Measurements from ENCODE around the gene LCN10.

Gene LCN10

DNA sequence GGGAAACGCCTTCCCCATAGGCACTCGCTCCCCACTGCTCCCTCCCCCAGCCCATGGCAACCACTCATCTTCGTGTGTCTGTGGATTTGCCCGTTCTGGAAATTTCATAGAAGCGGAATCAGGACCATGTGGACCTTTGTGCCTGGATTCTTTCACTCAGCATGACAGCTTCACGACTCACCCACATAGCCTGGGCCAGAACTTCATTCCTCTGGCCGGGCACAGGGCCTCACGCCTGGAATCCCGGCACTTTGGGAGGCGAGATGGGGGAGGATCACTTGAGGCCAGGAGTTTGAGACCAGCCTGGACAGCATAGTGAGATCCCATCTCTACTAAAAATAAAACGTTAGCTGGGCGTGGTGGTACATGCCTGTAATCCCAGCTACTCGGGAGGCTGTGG, 42.4 kb downstream of the LCN10 start:
- no peak for DNase-seq (ENCODE audit: low spot score)

DNA sequence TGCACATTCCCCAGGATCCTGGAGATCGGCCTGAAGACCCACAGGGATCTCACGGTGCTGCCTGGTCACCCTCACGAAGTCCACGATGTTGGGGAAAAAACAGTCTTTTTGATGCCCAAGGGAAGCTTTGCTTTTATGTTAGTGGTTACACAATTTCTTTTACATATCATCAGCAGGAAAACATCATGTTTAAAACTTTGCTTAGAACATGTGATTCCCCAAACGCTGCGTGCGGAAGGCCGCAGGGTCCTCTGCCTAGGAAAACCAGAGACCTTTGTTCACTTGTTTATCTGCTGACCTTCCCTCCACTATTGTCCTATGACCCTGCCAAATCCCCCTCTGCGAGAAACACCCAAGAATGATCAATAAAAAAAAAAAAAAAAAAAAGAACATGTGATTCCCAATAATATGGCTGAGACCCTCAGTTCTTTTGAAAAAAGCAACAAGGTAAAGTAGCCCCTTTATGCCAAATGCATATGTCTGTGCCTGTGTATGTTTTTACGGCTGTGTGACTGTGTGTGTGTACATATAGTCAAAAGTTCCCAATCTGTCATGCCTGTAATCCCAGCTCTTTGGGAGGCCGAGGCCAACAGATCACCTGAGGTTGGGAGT, 44.0 kb downstream of the LCN10 start:
- DNase-seq (ENCODE audit: low spot score), result no peak

DNA sequence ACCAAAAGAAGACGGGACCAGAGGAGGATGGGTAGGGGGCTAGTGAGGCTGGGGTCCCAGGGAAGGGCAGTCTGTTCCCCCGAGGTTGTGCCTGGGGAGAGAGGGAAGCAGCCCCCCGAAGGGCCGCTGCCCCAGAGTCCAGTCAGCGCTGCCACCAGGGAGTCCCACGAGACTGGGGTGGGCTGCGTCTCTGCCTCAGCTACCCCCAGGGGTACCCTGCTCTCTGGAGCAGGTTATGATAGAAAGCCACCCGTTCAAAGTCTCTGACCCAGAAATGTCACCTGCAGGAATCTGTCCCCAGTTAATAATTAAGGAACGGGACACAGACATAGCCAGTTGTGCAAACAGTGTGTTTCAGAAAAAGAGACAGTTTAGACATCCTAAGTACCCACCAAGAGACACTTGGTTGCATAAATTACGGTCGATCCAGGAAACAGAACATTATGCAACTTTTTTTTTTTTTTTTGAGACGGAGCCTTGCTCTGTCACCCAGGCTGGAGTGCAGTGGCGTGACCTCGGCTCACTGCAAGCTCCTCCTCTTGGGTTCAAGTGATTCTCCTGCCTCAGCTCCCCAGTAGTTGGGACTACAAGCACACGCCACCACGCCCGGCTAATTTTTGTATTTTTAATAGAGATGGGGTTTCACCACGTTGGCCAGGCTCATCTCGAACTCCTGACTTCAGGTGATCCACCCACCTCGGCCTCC, 44.8 kb downstream of the LCN10 start:
- no peak for DNase-seq (ENCODE audit: low spot score)

DNA sequence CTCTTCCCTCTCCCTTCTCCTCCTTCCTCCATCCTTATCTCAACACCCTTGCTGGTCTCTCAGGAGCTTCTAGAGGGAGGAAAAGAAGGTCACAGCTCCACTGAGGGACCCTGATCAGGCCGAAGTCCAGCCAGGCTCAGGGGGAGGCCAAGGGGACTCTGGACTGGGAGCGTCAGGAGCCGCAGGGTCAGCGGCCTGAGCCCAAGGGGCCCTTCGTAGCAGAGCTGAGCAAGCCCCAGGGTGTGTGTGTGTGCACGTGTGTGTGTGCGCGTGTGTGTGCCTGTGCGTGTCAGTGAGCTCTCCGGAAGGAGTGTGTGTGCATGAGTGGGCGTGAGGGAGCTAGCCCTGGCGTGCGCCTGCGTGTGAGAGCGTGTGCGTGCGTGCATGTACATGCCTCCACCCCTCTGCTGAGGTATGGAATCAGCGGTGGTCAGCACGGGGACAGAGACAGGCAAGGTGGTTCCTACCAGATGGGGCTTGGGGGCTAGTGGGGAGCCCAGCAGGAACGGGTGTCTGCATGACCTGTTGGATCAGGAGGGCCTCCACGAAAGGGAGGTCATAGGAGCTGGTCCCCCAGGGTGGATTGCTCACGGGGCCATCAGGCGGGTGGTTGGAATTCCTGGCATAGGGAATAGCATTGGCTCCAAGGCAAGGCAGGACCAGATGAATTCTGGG, 45.5 kb downstream of the LCN10 start:
- no peak for DNase-seq (ENCODE audit: low spot score)

DNA sequence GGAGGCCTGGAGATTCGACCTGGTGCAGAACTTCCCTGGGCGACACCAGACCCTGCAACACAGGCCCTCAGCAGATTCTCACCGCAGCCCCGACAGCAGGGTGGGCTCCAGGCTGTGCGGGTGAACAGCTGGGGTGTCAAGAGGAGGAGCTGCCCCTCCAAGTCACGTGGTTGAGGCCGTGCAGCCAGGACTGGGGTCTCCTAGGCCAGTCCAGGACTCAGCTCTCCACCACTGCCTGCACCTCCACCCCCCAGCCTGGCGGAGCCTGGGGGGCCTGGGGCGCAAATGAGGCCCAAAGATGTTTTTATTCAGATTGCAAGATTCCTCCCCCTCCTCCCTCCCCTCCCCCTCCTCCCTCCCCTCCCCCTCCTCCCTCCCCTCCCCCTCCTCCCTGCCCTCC, 46.2 kb downstream of the LCN10 start:
- no peak for DNase-seq (ENCODE audit: low spot score)

DNA sequence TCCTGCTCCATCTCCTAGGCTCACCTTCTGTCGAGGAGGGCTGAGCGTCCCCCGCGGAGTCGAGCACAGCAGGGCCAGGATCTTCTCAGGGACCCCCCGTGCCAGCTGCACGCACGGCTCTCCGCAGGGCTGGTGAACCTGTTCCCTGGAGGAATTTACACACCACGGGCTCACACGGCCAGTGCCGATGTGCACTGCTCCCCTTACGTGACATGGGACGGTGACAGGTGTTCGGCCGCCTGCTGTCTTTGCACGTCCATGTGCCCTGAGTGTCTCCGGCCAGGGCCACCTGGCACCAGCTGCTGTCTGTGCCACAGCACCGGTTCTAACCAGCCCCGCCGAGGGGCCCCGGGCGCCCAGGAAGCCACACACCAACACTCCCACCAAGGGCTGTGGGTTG, 46.8 kb downstream of the LCN10 start:
- DNase-seq (ENCODE audit: low spot score), result no peak

DNA sequence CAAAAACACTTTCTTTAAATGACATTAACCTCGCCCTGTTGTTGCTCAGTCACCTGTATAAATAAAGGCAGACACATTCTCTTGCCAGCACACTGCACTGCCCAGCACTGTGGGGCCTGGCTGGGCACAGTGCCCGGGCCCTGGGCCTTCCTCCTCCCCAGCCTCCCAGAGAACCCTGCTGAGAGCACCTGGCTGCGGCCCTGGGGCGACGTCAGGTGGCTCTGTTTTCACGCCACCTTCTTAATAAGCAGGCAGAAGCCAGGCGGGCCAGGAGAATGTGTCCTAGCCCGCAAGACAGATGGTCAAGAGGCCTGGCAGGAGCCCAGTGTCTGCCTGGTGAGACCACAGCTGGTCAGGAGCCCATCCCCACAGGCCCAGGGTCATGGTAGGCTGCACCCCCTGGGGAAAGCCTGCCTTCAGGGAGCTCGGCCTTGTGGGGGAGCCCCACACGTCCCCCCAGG, 47.3 kb downstream of the LCN10 start:
- DNase-seq (ENCODE audit: low spot score), result no peak

DNA sequence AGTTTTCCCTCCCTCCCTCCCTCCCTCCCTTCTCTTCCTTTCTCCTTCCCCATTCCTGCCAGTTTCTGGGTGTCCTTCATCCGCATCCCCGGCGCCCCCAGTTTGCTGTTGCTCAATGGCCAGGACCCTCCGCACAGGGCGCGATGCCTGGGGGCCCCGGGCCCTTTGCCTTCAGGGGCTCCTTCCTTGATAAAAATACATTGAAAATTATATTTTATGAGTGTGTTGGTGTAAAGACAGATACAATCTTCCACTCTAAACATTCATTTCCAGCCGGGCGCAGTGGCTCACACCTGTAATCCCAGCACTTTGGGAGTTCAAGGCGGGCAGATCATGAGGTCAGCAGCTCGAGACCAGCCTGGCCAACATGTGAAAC, 47.9 kb downstream of the LCN10 start:
- no peak for DNase-seq (ENCODE audit: low spot score)

DNA sequence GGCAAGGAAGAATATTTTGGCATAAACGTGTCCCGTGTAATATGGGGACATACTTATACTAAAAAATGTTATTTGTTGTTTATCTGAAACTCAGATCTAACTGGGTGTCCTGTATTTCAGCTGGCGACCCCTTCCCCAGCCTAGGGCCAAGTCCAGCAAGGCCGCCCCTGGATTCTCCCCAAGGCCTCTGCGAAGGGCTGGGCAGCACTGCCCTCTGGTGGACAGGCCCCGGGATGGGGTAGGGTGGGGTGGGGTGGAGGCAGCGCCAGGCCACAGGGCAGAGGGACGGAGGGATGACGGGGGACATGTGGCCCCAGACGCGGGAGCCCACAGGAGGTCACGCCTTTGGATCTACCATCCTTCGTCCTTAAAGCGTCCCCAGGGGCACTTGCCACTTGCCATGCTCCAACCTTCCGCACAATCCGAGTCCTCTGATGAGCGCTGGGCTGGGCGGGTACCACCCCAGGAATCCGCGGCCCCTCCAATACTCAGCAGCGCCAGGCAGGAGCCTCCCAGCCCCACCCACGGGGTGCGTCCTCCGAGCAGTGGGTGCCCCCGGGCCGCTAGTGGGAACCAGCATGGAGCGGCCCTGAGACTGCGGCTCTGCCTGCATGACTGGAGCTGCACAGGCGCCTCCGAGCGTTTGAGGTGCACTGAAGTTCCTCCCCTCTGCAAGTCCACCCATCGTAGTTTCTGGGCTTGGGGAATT, 48.4 kb downstream of the LCN10 start:
- DNase-seq (ENCODE audit: low spot score), result no peak

DNA sequence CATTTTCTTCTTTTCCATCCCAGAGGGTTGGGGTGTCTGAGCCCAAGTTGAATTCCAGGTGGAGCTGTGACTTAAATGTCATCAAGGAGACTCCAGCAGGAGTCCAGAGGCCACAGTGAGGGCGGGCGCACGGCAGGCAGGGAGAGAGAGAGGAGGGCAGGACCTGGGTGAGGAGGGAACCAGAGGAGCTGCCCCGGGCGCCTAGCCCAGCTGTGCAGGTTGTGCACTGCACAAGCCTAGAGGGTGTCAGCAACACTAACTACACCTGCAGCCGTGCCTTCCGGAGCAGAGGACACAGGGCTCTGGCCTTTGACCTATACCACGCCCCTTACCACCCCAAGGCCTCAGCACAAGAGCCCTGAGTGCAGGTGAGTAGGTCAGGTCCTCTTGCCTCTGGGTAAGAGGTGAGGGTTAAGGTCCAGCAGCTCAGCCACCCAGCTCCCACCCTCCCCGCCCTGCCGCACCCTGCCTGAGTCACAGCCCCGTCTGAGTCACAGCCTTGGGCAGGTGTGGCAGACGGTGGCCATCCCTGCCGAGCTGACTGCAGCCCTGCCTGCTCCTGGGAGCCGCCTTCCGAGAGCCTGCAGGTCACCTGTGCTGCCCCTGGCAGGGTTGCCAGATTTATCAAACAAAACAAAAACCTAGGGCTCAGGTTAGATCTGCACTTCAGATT, 49.1 kb downstream of the LCN10 start:
- no peak for DNase-seq (ENCODE audit: low spot score)

DNA sequence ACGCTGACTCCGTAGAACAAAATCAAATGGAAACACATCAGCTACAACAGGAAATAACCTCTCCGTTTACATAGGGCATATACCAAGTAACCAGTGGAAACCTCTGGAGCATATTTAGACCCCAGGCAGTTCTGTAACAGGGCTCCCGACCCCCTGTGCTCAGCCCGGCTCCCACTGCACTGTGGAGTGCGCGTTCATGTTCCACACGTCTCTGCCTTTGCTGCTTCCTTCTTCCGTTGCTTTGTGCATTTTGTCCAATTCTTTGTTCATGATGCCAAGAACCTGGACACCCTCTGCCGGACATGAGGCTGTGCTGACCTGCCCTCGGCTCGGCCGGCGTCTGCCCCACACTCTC, 49.6 kb downstream of the LCN10 start:
- DNase-seq (ENCODE audit: low spot score), result no peak

DNA sequence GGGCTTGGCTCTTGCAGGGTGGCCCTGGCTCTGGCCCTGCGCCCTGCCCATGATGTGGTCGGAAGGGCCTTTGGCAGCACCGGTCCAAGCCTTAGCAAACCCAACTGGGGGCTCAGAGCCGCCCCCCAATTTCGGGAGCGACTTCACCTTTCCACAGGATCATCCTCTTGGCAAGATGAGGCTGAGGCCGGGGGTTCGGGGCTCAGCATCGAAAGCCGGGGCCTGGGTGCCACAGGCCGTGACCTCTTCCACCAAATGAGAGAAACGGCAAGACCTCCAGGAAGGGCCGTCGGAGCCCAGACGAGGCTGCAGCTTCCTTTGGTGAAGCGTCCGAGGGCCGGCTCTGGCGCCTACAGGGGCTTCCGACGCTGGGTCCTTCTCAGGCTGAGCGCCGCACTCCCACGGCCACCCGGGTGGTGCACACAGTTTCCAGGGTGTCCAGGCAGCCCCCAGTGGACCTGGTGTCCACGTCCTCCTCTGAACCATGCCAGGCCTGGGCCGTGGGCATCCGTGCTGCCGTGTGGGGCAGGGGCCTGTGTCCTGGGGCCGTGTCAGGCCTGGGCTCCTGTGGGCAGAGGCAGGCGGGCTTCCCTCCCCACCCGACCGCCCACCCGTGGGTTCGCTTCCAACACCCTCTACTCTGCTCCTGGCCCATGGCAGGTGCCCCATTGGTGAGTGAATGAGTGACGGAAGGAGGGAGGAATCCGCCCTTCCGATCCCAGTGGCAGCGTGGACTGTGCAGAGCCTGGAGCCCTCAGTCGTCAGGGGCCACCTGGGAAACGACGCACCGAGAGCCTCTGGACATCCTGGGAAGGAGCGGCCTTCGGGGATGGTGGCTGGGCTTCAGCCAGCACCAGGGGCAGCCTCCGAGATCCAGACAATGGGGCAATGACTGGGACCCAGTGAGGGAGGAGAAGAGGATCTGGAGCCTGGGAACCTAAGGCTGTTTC, 50.3 kb downstream of the LCN10 start:
- no peak for DNase-seq (ENCODE audit: low spot score)

DNA sequence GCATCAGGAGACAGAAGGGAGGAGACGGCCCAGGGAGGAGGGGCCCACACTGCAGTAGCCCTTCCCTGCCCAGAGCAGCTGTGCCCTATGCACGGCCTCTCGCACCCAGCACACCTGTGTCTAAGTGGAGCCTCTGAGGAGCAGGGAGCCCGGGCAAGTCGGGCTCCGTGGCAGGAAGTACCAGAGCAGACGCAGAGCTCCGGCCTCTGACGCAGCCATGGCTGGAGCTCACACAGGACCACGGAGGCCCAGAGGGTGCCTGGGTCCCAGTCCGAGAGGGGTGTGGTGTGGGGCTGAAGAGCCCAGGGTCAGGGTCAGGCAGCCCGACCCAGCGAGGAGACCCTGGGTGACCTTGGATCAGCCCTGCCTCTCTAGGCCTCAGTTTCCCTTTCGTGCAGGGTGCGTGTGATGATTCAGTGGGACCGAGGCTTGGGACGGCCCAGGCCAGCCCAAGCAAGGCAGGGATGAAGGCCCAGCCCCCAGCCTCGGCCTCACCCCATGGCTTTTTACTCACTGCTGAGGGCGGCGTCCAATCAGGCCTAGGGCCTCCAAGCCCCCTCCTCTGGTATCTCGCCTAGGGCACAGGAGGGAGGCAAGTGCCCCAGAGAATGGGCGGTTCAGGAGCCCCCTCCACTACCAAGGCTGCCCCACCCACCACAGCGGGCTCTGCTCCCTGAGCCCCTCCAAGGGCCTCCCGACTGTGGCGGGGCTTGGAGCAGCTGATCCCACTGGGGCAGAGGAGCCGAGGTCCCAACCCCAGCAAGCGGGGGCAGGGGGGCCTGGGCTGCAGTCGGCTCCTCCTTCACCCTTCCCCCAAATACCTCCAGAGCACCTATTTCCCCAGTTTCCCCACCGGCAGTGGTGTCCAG, 51.2 kb downstream of the LCN10 start:
- DNase-seq (ENCODE audit: low spot score), result no peak

DNA sequence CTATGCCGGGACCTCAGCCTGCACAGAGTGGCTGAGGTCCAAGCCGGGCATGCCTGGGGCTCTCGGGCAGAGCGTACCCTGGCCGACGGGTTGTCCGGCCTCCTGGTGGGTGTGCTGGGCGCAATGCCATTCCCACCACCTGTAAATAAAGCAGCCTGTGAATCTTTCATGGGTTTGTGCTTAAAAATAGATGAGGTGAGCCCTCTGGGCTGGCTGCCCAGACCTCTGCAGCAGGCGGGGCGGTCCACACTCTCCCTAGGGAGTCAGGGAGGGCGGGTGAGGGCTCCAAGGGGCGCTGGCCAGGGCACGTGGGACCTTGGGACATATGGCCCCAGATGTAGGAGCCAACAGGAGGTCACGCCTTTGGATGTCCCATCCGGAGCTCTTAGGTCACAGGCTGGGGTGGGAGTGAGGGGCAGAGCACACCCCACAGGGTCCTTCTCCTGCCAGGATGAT, 51.9 kb downstream of the LCN10 start:
- DNase-seq (ENCODE audit: low spot score), result no peak

DNA sequence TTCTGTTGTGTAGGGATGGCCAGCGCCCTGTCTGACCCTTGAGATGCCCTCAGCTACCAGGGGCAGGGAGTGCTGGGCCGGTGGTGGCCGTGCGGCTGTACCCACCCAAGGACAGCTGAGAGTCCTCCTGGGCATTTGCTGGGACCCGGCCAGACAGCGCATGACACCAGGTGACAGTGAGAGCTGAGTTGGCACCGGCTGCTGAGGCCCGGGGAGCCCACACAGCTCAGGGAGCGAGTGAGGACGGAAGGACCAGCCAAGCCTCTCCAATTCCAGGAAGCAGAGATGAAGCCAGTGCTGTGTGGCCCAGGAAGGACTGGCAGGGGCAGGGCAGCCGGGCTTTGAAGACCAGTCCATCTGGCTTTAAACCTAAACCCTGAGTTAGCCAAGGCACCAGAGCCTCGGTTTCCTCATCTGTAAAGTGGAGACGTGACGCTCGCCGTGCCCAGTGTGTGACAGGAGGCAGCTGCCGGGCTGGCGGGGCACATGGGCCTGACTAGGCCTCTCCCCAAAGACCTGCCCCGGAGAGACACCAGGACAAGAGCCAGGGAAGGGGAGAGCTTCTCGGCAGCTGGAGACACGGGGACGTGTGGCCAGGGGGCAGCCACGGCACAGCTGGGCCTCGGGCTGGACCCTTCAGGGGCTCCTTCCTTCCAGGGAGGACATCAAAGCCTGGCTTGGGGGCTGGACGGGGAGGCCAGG, 52.5 kb downstream of the LCN10 start:
- no peak for DNase-seq (ENCODE audit: low spot score)

DNA sequence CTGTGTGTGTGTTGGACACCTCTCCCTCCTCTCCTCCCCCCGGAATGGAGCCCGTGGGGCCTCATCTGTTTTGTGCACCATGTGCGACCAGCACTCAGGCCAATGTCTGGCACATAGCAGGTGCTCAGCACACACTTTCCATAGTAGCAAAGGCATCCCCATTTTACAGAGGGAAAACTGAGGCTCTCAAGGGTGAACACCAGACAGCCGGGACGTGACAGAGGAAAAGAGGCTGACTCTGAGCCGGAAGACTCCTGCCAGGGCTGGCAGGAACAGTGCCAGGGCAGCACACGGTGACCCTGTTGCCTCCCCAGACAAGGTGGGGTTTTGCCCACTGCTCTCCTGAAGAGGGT, 53.7 kb downstream of the LCN10 start:
- DNase-seq (ENCODE audit: low spot score), result no peak

DNA sequence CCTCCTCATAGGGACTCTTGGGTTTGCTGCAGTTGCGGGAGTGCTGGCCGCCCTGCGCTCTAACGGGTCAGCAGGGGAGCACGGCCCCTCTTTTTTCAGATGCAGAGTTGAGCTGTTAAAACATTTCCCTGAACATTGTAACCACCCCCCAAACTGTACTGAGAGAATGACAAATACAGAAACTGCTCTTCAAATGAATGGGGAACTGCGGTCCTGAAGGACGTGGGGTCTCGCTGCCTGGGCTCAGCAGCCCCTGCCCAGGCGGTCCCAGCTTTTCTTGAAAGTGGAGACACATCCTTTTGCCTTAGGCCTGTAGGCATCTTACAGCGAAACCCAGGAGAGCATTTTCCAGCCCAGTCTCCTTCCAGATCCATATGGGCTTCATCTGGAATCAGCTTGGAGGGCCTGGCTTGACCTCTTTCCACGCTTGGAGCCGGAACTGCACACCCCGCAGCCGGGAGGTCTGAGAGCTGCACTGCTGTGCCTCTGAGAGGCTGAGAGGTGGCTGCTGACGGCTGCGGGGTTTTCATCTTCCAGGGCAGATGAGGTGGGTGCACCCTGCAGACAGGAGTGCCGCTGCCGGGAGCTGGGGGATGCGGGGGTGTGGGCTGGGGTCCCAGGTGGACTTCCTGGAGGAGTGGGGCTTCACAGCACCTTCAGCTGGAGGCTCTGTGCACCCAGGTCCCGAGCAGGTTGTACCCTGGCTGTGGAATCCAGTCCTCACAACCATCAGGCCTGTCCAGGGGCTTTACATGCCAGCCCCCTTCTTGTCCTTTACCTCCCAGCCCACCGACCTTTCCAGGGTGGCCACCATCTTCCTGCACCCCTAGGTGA, 54.2 kb downstream of the LCN10 start:
- DNase-seq (ENCODE audit: low spot score), result no peak
